NB4 (cell line): ENCODE results near the gene CIPC.

ENCODE experiments used
- POLR2A ChIP-seq: IDR thresholded peaks from 2 replicates; pipeline ENCODE4 v1.6.1; 2011; ENCODE audit warnings: mild to moderate bottlenecking; ENCODE audit not compliant: insufficient read length; ENCODE audit errors: extremely low read depth
- TF ChIP-seq, protein P1 (sequence below): IDR thresholded peaks from one replicate; pipeline ENCODE4 v1.5.1; 2012; ENCODE audit warnings: low read depth, low read length
- TF ChIP-seq, protein P2 (sequence below): IDR thresholded peaks from 2 replicates; pipeline ENCODE4 v1.6.1; 2011; ENCODE audit warnings: low read depth, low read length

DNA sequence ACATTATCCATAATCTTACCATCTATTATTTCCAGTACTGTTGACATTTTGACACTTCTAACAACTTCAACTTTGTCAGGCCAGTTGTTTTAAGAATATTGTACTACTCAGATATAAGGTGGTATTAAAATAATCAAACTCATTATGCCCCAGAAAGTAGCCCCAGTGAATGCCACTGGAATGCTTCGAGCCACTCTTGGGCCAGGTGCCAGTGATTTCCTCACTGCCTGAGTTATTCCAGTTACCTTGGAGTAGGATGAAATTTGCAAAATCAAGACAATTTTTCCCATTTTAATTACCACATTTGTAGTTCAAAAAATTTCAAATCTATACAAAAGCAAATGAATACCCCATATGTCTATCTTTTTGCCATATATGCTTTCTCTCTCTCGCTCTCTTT lies 9.2 kb downstream of the CIPC start:
- TF ChIP-seq, protein P1, sequence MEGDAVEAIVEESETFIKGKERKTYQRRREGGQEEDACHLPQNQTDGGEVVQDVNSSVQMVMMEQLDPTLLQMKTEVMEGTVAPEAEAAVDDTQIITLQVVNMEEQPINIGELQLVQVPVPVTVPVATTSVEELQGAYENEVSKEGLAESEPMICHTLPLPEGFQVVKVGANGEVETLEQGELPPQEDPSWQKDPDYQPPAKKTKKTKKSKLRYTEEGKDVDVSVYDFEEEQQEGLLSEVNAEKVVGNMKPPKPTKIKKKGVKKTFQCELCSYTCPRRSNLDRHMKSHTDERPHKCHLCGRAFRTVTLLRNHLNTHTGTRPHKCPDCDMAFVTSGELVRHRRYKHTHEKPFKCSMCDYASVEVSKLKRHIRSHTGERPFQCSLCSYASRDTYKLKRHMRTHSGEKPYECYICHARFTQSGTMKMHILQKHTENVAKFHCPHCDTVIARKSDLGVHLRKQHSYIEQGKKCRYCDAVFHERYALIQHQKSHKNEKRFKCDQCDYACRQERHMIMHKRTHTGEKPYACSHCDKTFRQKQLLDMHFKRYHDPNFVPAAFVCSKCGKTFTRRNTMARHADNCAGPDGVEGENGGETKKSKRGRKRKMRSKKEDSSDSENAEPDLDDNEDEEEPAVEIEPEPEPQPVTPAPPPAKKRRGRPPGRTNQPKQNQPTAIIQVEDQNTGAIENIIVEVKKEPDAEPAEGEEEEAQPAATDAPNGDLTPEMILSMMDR: no peak
- TF ChIP-seq POLR2A: no peak
- TF ChIP-seq, protein P2, sequence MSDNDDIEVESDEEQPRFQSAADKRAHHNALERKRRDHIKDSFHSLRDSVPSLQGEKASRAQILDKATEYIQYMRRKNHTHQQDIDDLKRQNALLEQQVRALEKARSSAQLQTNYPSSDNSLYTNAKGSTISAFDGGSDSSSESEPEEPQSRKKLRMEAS: no peak
